HEK293 (cell line): ENCODE results near the gene FAM234A.
A peak's percentile ranks its signal among the peaks of the same experiment; 100 is the strongest.

Experiments used
- CTCF ChIA-PET: fragments of 350-600 bp; formaldehyde crosslinking; extraction: SDS; loops from one replicate; lab custom pipeline; 2021; ENCODE audit warnings: antibody characterized with exemption; lab: Yijun Ruan, JAX
- POLR2A ChIA-PET: fragments of 300-600 bp; formaldehyde crosslinking; extraction: SDS; loops from one replicate; lab custom pipeline; 2020; ENCODE audit warnings: antibody characterized with exemption, inconsistent platforms; lab: Yijun Ruan, JAX
- H3K27ac ChIP-seq: fragments of 200-500 bp; sonication (Bioruptor generic); 2 replicates; pipeline ENCODE4 v1.5.1; 2014; ENCODE audit warnings: low read depth, low read length, control low read depth, inconsistent platforms; ENCODE audit errors: extremely low read depth
- H3K36me3 ChIP-seq, 2 experiments: fragments of 200-500 bp in 1 of 2; sonication (Bioruptor generic) in 1 of 2; 1 replicate in 1 of 2; 2 replicates in 1 of 2; pipeline ENCODE4 v1.5.1; 2014 to 2017; ENCODE audit warnings: inconsistent platforms in 2 of 2, low read length in 2 of 2; ENCODE audit not compliant: control insufficient read depth in 2 of 2, insufficient read depth in 1 of 2
- H3K4me1 ChIP-seq: fragments of 200-500 bp; sonication (Bioruptor generic); 2 replicates; pipeline ENCODE4 v1.5.1; 2014; ENCODE audit warnings: mild to moderate bottlenecking, low read length, inconsistent platforms; ENCODE audit not compliant: control insufficient read depth, insufficient read depth
- H3K4me3 ChIP-seq: 2 replicates; pipeline ENCODE4 v1.5.1; 2011; ENCODE audit warnings: low read depth, mild to moderate bottlenecking, control low read depth, low read length, moderate library complexity
- H3K9me3 ChIP-seq: fragments of 200-500 bp; sonication (Bioruptor generic); 2 replicates; pipeline ENCODE4 v1.5.1; 2014; ENCODE audit warnings: low read depth, low read length, inconsistent platforms; ENCODE audit not compliant: control insufficient read depth, insufficient read depth
- BCL11A ChIP-seq: fragments of 450-650 bp; formaldehyde crosslinking; IDR thresholded peaks from 2 replicates; pipeline ENCODE4 v1.5.1; 2016; ENCODE audit warnings: low read depth, missing biosample characterization, missing genetic modification characterization
- BCL11B ChIP-seq: fragments of 450-650 bp; formaldehyde crosslinking; IDR thresholded peaks from 2 replicates; pipeline ENCODE4 v1.5.1; 2016; ENCODE audit warnings: low read depth, missing biosample characterization, missing genetic modification characterization
- HIC1 ChIP-seq: fragments of 450-650 bp; formaldehyde crosslinking; IDR thresholded peaks from 2 replicates; pipeline ENCODE4 v1.5.1; 2016; ENCODE audit warnings: missing biosample characterization, missing genetic modification characterization
- KLF1 ChIP-seq: fragments of 450-650 bp; formaldehyde crosslinking; IDR thresholded peaks from 2 replicates; pipeline ENCODE4 v1.5.1; 2016; ENCODE audit warnings: missing biosample characterization, missing genetic modification characterization
- PBX3 ChIP-seq: sonication (generic); formaldehyde crosslinking; IDR thresholded peaks from 2 replicates; pipeline ENCODE4 v1.8.1; 2022; ENCODE audit warnings: mild to moderate bottlenecking, moderate library complexity, missing genetic modification reagents
- REST ChIP-seq: fragments of 450-650 bp; formaldehyde crosslinking; IDR thresholded peaks from 2 replicates; pipeline ENCODE4 v1.5.1; 2016; ENCODE audit warnings: missing biosample characterization, missing genetic modification characterization
- TSHZ1 ChIP-seq: fragments of 450-650 bp; formaldehyde crosslinking; IDR thresholded peaks from 2 replicates; pipeline ENCODE4 v1.5.1; 2016; ENCODE audit warnings: missing biosample characterization, missing genetic modification characterization, borderline replicate concordance
- ZFP3 ChIP-seq: fragments of 450-650 bp; formaldehyde crosslinking; IDR thresholded peaks from 2 replicates; pipeline ENCODE4 v1.5.1; 2016; ENCODE audit warnings: low read depth, missing biosample characterization, missing genetic modification characterization
- ZIC2 ChIP-seq: fragments of 450-650 bp; formaldehyde crosslinking; IDR thresholded peaks from 2 replicates; pipeline ENCODE4 v1.5.1; 2016; ENCODE audit warnings: missing biosample characterization, missing genetic modification characterization
- ZNF184 ChIP-seq: fragments of 450-650 bp; IDR thresholded peaks from 2 replicates; pipeline ENCODE4 v1.5.1; 2018; ENCODE audit warnings: missing biosample characterization, mild to moderate bottlenecking, missing genetic modification characterization
- ZNF2 ChIP-seq: fragments of 450-650 bp; formaldehyde crosslinking; IDR thresholded peaks from 2 replicates; pipeline ENCODE4 v1.5.1; 2016; ENCODE audit warnings: missing biosample characterization, missing genetic modification characterization
- ZNF214 ChIP-seq: fragments of 450-650 bp; formaldehyde crosslinking; IDR thresholded peaks from 2 replicates; pipeline ENCODE4 v1.5.1; 2017; ENCODE audit warnings: missing biosample characterization, mild to moderate bottlenecking, missing genetic modification characterization, borderline replicate concordance
- ZNF223 ChIP-seq: fragments of 450-650 bp; formaldehyde crosslinking; IDR thresholded peaks from 2 replicates; pipeline ENCODE4 v1.5.1; 2016; ENCODE audit warnings: missing biosample characterization, missing genetic modification characterization
- ZNF24 ChIP-seq: fragments of 450-650 bp; formaldehyde crosslinking; IDR thresholded peaks from 2 replicates; pipeline ENCODE4 v1.5.1; 2016; ENCODE audit warnings: missing biosample characterization, missing genetic modification characterization
- ZNF350 ChIP-seq: fragments of 450-650 bp; formaldehyde crosslinking; IDR thresholded peaks from 2 replicates; pipeline ENCODE4 v1.5.0; 2017; ENCODE audit warnings: missing biosample characterization, mild to moderate bottlenecking, missing genetic modification characterization
- ZNF394 ChIP-seq: fragments of 450-650 bp; formaldehyde crosslinking; IDR thresholded peaks from 2 replicates; pipeline ENCODE4 v1.5.1; 2016; ENCODE audit warnings: missing biosample characterization, missing genetic modification characterization, mild to moderate bottlenecking, moderate library complexity, borderline replicate concordance
- ZNF416 ChIP-seq: fragments of 450-650 bp; formaldehyde crosslinking; IDR thresholded peaks from 2 replicates; pipeline ENCODE4 v1.5.1; 2016; ENCODE audit warnings: missing biosample characterization, missing genetic modification characterization
- ZNF48 ChIP-seq: fragments of 450-650 bp; formaldehyde crosslinking; IDR thresholded peaks from 2 replicates; pipeline ENCODE4 v1.5.1; 2016; ENCODE audit warnings: missing biosample characterization, missing genetic modification characterization
- ZNF530 ChIP-seq: fragments of 450-650 bp; formaldehyde crosslinking; IDR thresholded peaks from 2 replicates; pipeline ENCODE4 v1.5.1; 2016; ENCODE audit warnings: low read depth, missing biosample characterization, missing genetic modification characterization
- ZNF600 ChIP-seq: fragments of 450-650 bp; formaldehyde crosslinking; IDR thresholded peaks from 2 replicates; pipeline ENCODE4 v1.5.1; 2016; ENCODE audit warnings: missing biosample characterization, missing genetic modification characterization
- ZNF692 ChIP-seq: fragments of 450-650 bp; formaldehyde crosslinking; IDR thresholded peaks from 2 replicates; pipeline ENCODE4 v1.5.1; 2016; ENCODE audit warnings: missing biosample characterization, missing genetic modification characterization
- ZXDB ChIP-seq: fragments of 450-650 bp; formaldehyde crosslinking; IDR thresholded peaks from 2 replicates; pipeline ENCODE4 v1.5.1; 2016; ENCODE audit warnings: missing biosample characterization, missing genetic modification characterization

FAM234A gene

GRCh38 chr16:283033-283805, 48.6 kb downstream of the FAM234A start, which contains the start of gene PDIA2 (continued):
- TF ChIP-seq ZNF48 (tag by site-specific recombination) (no peak), ZNF24 (no peak)

- POLR2A ChIA-PET, result interaction anchor here (0.6 kb wide), 1 partner anchor 172 kb away, joined by 4 read pairs; no protein-coding TSS in a partner anchor
- no peaks in the 10 kb centered on the region for H3K4me1 ChIP-seq
- no peaks in the 10 kb centered on the region for H3K9me3 ChIP-seq
- no peak overlapping the region for H3K27ac ChIP-seq
- H3K36me3 ChIP-seq, result peaks cover 0 to 36% of the 10 kb centered on the region in 2 experiments; a peak in 2 of 3 replicates
- CTCF ChIA-PET, result interaction anchor here (0.8 kb wide), 1 partner anchor 11 kb away, joined by 3 read pairs; no protein-coding TSS in a partner anchor
- H3K4me3 ChIP-seq, result no peak overlapping the region
- no peak for TF ChIP-seq ZNF214 (tag by site-specific recombination)
- no peak for TF ChIP-seq ZNF416 (tag by site-specific recombination)
- peak; percentile 23; the same call in 1 of the 2 replicates for TF ChIP-seq ZIC2
- TF ChIP-seq ZNF530 (tag by site-specific recombination), result no peak
- TF ChIP-seq HIC1, result peak; percentile 90
- TF ChIP-seq ZNF350, result no peak
- no peak for TF ChIP-seq PBX3 (CRISPR knock-in tag)
- no peak for TF ChIP-seq ZNF184
- TF ChIP-seq ZNF394 (tag by site-specific recombination), result no peak
- TF ChIP-seq ZNF223 (tag by site-specific recombination), result no peak
- no peak for TF ChIP-seq REST (tag by site-specific recombination)
- no peak for TF ChIP-seq ZFP3 (tag by site-specific recombination)
- peak; percentile 83 for TF ChIP-seq BCL11B (tag by site-specific recombination)
- TF ChIP-seq ZNF600 (tag by site-specific recombination), result peak; percentile 90
- no peak for TF ChIP-seq ZNF692 (tag by site-specific recombination)
- TF ChIP-seq KLF1, result no peak
- peak; percentile 82 for TF ChIP-seq BCL11A (tag by site-specific recombination)
- no peak for TF ChIP-seq ZXDB (tag by site-specific recombination)
- TF ChIP-seq ZNF2 (tag by site-specific recombination), result 0 out of 2 replicates have a peak, but pooled peaks have one; percentile 52
- TF ChIP-seq TSHZ1, result no peak
Measured at GRCh38 chr16:284204-285120, 49.8 kb downstream of the FAM234A start.
